Left forelimb (tissue), 1 donor: Measurements from ENCODE around the gene PGGHG.

Experiments used
- DNase-seq: peaks from one replicate; pipeline ENCODE4 v3.0.0-alpha.2; 2018; ENCODE audit warnings: low spot score

The PGGHG gene

DNA sequence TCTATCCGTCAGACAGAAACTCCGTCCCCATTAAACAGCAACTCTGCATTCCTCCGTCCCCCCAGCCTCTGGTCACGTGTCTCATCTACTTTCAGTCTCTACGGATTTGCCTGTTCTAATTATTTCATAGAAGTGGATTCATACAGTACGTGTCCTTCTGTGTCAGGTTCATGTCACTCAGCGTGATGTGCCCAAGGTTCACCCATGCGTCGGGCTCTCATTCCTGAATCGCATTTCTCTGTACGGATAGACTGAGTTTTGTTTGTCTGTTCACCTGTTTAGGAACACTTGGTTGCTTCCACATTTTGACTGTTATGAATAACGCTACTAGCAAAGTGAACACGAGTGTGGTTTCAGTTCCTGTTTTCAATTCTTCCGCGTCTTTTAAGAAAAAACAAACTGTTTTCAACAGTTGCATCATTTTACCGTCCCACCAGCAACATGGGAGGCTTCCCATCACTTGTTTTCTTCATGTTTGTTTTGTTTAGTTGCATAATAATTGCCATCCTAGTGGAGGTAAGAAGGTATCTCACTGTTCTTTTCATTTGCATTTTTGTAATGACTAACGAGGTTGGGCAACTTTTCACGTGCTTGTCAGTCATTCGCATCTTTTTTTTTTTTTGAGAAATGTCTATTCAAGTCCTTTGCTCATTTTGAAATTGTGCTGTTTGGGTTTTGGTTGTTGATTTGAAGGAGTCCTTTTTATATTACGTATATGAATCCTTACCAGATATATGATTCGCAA is 19.6 kb upstream of the PGGHG start:
- no peak for DNase-seq

DNA sequence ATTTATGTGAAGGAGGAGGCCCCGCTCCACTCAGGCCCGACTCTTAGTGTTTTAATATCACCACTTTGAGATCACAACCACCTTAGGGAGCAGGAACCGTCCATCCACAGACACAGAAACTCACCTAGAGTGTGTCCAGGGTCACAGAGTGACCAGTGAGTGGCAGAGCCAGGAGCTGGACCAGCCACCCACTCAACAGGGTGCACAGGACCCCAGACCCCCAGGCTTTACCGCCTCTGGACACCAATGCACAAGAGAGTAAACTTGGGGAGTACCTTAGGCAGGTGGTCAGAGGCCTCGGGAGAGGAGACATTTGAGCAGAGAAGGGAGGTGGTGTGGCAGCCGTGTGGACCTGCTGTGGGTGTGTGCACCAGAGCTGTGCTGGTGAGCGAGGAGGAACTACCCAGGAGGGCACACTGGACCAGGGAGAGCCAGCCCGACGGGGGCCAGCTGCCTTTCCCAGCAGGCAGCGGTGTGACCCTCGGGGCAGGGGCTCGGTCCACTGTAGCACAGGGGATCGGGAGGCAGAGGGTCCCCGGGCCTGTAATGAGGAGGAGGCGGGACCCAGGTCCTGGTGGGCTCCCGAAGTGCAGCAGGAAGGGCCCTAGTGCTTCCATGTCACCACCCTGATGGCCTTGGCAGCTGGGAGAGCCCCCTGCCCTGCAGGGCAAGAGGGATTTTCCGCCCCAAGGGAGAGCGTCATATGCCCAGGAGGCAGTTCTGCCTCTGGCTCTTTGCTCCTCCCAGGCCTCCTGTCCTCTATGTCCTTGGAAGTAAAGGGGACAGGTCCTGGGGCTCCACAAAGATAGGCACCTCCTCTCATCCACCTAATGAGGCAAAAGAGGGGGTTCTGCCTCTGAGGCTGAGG is 18.2 kb upstream of the PGGHG start:
- DNase-seq: no peak

DNA sequence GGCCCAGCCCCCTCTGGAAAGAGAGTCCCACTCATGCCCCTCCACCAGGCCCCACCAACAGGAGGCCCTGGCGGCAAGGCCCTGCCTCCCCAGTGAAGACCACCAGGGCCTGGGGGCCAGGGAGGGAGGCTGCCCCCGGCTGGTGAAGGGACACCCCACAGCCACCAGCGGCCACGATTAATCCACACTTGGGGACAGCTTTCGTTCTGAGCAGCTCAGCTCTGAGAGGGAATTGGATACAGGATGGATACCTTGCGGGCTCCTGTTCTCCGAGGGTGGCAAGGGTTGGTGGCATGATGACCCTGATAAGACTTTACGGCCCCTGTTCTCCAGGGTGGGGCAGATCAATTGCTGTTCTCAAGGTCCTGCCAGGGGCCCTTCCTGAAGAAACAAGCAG is 17.6 kb upstream of the PGGHG start:
- DNase-seq: no peak

- DNase-seq: no peak
Observed at GRCh38 chr11:272195-272930, 16.6 kb upstream of the PGGHG start.

- no peak for DNase-seq
Observed at GRCh38 chr11:272931-273198, 16.1 kb upstream of the PGGHG start.

- DNase-seq: no peak
Observed at GRCh38 chr11:276219-276618, 12.7 kb upstream of the PGGHG start.

DNA sequence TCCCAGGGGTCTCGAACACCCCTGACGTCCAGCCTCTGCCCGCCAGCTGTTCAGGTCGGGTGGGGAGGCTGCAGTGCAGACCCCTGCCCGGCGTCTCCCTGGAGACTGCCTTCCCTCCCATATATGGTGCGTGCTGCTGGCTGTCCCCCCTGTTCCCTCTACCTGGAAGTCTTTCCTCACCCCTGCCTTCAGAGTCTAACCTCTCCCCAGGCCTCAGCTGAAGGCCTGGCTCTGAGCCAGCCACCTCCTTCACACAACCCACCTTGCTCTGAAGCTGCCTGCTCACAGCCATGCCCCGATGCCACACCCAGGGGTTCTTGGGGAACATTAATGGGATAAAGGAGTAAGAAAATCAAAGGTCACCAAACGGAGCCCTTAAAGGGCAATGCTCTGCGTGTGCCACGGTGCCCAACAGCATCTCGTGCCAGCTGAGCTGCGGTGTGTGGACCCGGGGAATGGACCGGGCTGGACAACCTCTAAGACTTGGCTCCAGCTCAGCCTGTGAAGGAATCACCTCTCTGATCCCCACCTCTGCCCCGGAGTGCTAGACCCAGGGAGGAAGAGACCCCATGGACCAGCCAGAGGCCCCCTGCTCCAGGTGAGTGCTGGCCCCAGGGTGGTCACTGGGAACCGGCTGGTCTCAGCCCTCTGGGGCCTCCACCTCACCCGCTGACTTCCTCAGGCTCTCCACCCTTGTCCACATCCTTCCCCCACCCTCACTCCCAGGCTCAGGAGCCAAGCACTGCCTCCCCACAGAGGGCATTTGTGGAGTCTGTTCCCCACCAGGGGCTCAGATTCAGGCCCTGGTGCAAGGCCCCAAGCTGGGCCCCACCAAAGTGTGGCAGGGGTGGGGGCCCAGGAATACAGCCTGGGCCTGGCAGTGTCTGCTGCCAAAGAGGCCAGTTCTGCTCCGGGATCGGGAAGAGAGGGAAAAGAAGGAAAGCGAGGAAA is 10.7 kb upstream of the PGGHG start, which contains the start of gene NLRP6:
Gene NLRP6 (plus strand): TSS at position 407 of the 951 bp plus-strand sequence. CDS start 163 bp downstream, at position 570.
- peak; percentile 57 for DNase-seq

- peak; percentile 45 for DNase-seq
Observed at GRCh38 chr11:279040-279965, 9.6 kb upstream of the PGGHG start.

DNA sequence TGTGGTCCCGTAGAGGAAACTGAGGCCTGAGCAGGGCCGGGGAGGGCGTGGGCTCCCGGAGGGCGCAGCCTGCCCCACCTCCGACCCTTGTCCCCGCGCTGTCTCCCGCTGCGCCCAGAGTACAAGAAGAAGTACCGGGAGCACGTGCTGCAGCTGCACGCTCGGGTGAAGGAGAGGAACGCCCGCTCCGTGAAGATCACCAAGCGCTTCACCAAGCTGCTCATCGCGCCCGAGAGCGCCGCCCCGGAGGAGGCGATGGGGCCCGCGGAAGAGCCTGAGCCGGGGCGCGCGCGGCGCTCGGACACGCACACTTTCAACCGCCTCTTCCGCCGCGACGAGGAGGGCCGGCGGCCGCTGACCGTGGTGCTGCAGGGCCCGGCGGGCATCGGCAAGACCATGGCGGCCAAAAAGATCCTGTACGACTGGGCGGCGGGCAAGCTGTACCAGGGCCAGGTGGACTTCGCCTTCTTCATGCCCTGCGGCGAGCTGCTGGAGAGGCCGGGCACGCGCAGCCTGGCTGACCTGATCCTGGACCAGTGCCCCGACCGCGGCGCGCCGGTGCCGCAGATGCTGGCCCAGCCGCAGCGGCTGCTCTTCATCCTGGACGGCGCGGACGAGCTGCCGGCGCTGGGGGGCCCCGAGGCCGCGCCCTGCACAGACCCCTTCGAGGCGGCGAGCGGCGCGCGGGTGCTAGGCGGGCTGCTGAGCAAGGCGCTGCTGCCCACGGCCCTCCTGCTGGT is 8.8 kb upstream of the PGGHG start:
- DNase-seq: peak; percentile 64

GRCh38 chr11:280706-281485 is 8.0 kb upstream of the PGGHG start:
- DNase-seq: peak; percentile 56

- peak; percentile 57 for DNase-seq
Observed at GRCh38 chr11:281486-282161, 7.3 kb upstream of the PGGHG start.

DNA sequence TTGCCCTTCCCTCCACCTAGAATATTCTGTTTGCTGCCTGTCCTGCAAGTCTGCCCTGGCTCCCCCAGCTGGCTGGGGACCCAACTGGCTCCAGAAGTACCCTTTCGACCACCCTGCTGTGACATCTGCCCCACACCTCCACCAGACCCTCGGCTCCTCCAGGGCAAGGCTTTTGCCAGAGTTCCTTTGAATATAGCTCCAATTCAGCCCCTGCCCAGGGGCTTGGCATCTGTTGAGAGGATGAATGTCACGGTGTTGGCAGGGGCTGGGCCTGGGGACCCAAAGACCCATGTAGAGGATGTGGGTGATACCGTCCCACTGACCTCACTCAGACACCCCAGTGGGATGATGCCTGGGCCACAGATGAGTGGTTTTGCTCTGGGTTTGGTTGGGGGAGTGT is 6.8 kb upstream of the PGGHG start:
- peak; percentile 46 for DNase-seq

DNA sequence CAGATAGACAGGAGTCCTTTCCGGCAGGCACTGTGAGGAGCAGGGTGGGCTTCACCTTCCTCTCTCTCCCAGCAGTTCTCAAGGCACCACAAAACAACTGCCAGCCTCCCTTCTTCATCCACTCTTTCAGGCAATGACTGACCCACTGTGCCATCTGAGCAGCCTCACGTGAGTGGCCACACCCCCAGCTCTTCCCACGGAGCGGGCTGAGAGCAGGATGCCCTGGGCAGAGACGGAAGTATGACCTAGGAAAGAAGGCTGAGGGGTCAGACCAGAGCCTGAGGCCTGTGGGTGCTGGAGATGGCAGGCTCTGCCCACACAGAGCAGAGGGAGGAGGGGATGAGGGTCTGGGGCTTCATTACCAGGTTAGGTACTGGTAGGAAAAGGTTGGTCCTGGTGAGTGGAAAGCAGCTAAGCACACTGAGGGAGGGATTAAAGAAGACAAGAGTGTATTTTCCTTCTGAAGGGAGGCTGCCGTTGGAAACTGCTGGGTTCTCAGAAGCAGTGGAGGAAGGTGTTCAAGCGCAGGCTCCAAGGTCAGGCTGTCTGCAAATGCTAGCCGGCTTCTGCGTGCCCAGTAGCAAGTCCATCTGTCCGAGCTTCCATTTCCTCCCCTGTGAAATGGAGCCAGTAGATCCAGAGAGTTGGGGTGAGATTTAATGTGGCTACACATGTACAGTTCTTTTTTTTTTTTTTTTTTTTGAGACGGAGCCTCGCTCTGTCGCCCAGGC is 6.1 kb upstream of the PGGHG start:
- peak; percentile 6 for DNase-seq

GRCh38 chr11:283405-284104 is 5.4 kb upstream of the PGGHG start:
- peak; percentile 12 for DNase-seq

DNA sequence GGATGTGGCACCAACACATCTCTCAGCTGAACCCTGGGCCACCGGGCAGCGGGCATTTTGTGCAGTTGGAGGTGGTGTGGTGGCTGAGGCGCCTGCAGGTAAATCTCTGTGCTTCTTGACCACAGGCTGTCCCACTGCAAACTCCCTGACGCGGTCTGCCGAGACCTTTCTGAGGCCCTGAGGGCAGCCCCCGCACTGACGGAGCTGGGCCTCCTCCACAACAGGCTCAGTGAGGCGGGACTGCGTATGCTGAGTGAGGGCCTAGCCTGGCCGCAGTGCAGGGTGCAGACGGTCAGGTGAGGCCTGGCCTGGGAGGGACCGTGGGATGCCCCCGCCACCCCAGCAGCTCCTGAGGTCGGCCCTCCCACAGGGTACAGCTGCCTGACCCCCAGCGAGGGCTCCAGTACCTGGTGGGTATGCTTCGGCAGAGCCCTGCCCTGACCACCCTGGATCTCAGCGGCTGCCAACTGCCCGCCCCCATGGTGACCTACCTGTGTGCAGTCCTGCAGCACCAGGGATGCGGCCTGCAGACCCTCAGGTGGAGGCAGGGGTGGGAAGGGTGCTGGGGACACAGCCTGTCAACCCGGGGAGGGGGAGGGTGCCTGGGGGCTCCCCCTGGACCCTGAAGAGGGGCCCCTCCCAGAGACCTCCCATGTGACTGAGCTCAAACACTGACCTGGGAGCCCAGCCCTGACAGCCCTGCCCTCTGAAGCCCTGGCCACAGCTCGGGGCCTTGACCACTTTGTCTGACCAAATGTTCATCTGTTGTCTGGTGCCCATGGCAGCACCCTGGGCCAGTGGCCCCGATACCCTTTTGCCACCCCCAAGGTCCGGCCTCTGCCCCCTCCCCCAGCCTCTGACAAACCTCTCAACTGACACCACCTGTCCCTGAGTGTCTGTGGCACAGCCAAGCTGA is 4.6 kb upstream of the PGGHG start:
- peak; percentile 62 for DNase-seq
